Measurements from ENCODE around the gene FOXK2.

The FOXK2 gene

DNA sequence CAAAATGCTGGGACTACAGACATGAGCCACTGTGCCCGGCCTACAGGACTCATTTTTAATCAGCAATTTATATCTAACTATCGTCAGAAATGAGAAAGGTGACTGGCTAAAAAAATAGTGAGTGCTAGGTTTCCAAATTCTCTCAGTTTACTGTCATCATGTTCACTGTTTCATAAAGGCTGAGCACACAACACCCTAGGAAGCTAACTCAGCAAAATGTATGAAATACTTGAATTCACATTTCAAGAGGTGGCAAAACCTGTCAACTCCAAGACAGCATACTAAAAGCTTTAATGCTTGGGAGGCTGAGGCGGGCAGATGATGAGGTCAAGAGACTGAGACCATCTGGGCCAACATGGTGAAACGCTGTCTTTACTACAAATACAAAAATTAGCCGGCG is 112.0 kb downstream of the FOXK2 start:
- in situ Hi-C loops (cut with MboI; ENCODE audit: low sequenced_read_pairs) = no loop called here

DNA sequence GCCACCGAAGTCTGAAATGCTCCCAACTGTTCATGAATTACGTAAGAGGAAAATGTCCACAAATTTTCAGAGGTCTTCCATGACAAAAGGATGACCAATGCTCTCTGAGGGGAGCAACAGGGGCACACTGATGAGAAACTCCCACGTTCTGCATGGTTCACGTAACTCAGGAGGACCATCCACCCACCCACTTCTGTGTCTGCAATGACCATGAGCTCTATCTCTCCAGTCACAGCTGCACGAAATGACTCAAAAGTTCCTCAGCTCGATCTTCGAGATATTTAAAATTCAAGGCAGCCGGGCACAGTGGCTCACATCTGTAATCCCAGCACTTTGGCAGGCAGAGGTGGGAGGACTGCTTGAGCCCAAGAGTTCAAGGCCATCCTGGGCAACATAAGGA is 112.9 kb downstream of the FOXK2 start:
- in situ Hi-C loops (cut with MboI; ENCODE audit: low sequenced_read_pairs) = no loop called here

DNA sequence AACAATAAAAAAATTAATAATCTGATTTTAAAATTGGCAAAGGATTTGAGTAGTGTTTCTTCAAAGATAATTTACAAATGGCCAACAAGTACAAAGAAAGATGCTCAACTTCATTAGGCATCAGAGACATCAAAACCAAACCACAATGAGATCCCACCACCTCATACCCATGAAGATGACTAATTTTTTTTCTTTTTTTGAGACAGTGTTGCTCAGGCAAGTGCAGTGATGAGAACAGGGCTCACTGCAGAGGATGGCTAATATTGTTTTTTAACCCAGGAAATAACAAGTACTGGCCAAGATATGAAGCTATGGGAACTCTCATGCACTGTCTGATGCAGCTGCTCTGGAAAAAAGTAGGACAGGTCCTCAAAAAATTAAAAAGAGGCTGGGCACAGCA is 113.8 kb downstream of the FOXK2 start:
- in situ Hi-C loops (cut with MboI; ENCODE audit: low sequenced_read_pairs) = no loop called here

DNA sequence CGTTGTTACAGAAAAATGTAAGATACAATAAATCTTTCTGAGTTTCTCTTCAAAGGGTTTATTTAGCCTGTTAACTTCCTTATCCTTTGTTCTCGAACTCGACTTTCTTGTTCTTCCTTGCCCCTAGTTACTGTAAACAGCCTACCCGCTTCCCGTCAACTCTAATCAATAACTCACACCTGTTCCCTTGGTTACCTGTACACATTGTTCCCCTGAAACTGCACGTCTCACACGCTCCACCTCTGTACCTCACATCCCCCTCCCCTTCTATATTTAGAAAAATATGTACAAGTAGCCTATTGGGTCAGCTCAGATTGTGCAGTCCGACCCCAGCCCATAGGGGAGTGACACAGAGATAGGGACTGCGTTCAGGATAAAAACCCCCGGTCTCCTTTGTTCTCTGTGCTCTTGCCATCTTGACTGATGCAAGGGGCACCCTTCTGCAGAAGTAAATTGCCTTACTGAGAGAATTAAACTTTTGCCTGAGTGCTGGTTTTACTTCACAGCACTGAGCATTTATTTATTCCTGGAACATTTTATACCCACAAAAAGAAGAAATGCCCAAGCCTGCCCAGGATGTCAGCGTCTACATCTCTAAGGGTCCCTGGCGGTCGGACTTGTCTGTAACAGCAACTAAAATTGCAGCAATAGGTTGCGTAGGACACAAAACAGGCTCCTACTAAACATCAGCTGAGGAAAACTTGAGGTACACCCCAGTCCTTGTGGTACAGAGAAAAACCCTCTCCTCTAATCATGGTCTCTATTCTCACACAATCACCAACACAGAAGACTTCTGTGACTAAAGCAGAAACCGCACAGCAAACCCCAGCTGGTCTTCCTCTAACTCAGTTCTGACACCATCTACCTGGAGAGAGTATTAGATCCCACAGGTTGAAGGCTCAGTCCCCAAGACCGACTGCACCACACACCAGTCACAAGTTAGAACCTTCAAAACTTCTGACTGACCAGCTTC is 117.4 kb downstream of the FOXK2 start:
- in situ Hi-C loops (cut with MboI; ENCODE audit: low sequenced_read_pairs) = no loop called here

DNA sequence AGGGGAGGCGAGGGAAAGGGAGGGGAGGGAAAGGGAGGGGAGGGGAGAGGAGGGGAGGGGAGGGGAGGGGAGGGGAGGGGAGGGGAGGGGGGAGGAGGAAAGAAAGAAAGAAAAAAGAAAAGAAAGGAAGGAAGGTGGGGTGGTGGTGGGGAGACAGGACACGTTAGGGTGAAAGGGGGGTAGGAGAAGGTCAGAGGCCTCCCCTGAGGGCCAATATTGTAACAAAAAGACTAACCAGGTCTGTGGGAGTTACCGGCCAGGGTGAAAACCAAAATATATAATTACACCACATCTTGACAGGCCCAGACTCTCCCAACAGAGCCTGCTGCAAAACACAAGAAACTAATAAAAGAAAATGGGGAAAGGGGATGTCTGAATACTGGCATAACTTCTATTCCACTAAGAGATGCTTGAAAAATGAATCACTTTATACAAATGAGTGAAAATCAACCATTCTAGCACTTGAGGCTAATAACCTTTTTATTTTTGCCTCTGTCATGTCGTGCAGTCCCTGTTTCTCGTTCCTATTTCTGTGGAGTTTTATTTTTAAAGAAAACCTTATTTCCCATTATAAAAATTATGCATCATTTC is 118.7 kb downstream of the FOXK2 start:
- in situ Hi-C loops (cut with MboI; ENCODE audit: low sequenced_read_pairs) = no loop called here

DNA sequence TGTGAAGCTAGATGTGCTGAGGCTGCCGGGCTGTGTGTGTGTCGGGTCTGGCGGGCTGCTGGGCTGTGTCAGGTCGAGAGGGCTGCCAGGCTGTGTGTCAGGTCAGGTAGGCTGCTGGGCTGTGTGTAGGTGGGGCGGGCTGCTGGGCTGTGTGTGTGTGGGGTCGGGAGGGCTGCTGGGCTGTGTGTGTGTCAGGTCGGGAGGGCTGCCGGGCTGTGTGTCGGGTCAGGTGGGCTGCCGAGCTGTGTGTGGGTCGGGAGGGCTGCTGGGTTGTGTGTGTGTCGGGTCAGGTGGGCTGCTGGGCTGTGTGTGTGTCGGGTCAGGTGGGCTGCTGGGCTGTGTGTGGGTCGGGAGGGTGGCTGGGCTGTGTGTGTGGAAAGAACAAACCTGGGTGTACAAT is 120.1 kb downstream of the FOXK2 start:
- in situ Hi-C loops (cut with MboI; ENCODE audit: low sequenced_read_pairs) = no loop called here

DNA sequence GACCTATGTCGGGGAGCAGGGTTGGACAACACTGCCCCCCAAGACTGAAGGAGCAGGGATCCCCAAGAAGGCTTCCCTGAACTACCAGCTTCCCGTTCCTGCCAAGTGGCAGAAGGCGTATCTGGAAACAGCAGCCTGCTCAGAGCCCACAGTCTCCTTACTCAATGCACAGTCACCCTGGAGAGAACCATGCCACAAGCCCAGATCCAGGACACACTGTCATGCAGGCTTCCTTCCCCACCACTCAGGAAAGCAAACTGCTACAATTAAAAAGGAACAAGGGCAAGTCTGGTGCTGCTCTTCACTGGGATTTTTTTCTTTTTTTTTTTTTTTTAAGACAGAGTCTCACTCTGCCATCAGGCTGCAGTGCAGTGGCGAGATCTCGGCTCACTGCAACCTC is 120.5 kb downstream of the FOXK2 start:
- in situ Hi-C loops (cut with MboI; ENCODE audit: low sequenced_read_pairs) = no loop called here

DNA sequence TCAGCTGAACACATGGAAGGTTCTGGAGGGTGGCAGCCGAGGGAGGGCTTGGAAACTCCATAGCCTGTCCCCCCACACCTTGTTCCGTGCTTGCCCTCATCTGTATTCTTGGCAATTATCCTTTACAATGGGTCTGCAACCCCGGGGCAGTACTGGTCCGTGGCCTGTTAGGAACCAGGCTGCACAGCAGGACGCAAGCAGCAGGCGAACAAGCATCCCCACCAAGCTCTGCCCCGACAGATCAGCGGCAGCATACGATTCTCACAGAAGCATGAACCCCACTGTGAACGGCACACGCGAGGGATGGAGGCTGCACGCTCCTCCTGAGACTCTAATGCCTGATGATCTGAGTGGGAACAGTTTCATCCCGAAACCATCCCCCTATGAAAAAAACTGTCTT is 122.5 kb downstream of the FOXK2 start:
- in situ Hi-C loops (cut with MboI; ENCODE audit: low sequenced_read_pairs) = no loop called here

DNA sequence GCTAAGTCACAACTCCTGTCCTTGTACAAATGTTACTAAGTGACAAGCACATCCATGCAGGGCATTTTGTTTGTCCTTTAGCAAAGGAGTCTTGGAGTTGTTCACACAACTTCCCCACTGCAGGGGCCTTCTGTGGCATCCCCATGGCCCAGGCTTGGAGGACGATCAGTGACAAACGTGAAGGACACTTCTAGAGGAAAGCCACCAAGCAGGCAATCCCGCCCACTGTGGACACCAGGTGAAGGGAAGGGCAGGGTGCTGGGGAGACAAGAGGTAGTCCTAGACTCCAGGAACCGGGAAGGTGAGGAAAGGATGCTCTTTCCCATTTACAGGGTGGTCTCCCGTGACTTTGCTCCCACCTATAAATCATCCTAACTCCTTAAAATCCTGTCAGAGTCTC is 124.6 kb downstream of the FOXK2 start:
- in situ Hi-C loops (cut with MboI; ENCODE audit: low sequenced_read_pairs) = no loop called here

DNA sequence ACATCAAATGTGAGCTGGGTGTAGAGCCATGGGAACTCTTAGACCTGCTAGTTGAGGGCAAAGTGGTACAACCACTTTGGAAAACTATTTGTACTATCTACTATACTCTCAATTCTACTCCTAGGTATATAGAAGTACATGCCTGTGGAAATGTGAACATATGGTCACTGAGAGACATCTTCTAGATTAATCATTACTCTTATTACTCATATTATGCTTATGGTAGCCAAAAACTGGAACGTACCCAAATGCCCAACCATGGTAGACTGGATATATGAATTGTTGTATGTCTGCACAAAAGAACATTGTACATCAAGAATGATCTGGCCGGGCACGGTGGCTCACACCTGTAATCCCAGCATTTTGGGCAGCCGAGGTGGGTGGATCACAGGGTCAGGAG is 126.0 kb downstream of the FOXK2 start:
- in situ Hi-C loops (cut with MboI; ENCODE audit: low sequenced_read_pairs) = no loop called here

DNA sequence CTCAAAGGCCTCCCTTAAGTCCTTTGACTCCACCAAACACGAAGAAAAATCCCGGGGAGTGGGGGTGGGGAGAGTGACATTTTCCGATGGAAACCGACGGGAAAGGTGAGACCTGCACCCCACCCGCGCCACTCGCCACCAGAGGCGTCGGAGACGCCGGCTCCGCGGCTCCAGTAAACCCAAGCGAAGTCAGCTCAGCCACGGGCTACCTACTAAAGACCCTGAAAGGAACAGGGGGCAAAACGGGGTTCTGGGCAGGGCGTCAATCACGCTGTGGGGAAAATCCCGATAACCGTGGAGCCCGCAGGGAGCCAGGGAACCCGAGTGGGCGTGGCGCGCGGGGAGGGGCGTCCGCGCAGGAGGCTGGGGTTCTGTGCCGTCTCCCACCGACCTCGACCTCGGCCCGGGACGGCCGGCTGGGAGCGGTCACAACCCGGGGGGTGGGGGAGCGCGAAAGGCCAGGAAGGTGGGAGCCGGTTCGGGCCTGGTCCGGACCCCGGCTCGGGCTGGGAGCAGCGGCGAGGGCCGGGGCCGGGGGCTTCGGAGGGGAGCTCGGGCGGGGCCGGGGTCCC is 128.1 kb downstream of the FOXK2 start:
- in situ Hi-C loops (cut with MboI; ENCODE audit: low sequenced_read_pairs) = no loop called here

DNA sequence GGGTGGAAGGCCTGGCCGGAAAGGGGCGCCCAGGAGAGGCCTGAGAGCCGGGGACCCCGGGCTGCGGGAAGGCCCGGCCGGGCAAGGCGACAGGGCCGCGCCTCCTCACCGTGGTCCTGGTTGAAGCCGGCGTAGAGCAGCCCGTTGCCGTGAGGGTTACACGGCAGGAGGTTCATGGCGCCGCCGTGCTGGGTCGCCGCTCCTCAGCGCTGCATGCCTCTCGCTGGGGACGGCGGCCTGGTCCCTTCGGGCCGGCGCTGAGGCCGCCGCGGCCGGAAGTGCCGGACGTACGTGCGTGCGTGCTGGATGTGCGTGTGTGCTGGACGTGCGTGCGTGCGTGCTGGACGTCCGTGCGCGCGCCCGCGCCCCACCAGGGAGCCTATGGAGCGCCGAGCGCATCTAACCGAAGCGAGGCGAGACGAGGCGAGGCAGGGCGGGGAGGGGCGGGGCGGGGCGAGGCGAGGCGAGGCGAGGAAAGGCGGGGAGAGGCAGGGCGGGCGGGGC is 128.7 kb downstream of the FOXK2 start, which contains the start of gene WDR45B:
Gene WDR45B, minus strand, starts transcription at position 280 of the 504 bp plus-strand sequence. Its CDS starts 104 bp downstream, at position 176.
- in situ Hi-C loops (cut with MboI; ENCODE audit: low sequenced_read_pairs) = no loop called here

DNA sequence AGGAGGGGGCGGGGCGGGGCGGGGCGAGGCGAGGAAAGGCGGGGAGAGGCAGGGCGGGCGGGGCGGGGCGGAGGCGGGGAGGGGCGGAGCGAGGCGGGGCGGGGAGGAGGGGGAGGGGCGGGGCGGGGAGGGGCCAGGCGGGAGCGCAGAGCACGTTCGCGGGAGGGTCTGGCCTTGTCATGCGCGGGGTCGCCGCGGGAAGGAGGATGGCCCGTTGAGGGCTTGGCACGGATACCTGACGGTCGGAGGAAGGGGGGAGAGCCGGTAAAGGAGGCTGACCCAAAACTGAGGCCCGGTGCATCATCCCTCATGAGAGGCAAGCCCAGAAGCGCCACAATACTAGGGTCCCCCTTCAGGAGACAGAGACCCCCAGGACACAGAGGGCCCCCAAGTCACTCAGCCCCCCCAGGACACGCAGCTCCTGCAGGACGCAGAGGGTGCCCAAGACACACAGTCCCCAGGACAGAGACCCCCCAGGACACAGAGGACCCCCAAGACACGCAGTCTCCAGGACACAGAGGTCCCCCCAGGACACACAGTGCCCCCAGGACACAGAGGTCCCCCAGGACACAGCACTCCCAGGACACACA is 129.3 kb downstream of the FOXK2 start:
- in situ Hi-C loops (cut with MboI; ENCODE audit: low sequenced_read_pairs) = no loop called here

DNA sequence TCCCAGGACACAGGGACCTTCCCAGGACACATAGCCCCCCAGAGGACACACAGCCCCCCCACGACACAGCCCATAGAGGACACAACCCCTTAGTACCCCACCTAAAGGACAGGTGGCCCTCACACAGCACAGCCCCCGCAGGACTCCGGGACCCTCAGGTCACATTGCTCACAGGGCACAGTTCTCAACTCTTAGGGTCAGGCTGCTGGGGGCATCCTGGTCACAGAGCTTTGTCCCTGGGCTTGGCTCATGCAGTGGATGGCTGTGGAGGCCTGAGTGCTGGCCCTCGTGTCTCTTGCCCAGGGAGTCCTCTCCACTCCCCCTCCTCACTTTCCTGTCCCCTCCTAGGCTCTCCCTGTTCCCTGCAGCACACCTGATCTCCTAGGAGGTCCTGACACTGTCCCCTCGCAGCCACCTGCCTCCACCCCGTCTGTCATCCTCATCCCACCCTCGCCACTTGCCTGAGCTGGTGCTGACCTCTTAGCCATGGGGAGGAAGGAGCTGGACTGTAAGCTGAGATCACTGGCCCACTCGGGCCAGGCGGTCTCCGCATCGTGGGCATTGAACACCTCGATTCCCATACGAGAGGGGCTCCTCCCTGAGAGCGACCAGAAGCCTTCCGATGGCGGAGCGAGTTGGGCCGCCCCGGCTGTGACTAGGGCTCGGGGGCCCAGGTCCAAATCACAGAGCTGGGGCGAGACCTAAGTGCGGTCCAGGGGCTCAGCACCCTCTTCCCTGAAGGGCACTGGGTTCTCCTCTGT is 130.1 kb downstream of the FOXK2 start:
- in situ Hi-C loops (cut with MboI; ENCODE audit: low sequenced_read_pairs) = no loop called here

DNA sequence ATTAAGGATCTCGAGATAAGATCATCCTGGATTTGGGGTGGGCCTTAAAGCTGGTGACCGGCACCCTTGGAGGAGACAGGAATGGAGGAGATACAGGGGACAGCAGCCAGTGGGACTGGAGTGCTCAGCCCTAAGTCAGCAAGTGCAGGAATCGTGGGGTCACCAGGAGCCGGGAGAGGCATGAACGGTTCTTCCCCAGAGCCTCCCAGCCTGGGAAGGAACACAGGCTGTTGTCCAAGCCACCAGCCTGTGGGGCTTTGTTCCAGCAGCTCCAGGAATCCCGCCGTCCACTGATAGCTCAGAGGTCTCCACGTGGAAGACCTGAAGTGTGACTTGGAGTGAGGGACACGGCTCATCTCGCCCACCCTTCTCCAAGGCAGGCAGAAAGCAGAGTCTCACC is 131.2 kb downstream of the FOXK2 start:
- in situ Hi-C loops (cut with MboI; ENCODE audit: low sequenced_read_pairs) = no loop called here

DNA sequence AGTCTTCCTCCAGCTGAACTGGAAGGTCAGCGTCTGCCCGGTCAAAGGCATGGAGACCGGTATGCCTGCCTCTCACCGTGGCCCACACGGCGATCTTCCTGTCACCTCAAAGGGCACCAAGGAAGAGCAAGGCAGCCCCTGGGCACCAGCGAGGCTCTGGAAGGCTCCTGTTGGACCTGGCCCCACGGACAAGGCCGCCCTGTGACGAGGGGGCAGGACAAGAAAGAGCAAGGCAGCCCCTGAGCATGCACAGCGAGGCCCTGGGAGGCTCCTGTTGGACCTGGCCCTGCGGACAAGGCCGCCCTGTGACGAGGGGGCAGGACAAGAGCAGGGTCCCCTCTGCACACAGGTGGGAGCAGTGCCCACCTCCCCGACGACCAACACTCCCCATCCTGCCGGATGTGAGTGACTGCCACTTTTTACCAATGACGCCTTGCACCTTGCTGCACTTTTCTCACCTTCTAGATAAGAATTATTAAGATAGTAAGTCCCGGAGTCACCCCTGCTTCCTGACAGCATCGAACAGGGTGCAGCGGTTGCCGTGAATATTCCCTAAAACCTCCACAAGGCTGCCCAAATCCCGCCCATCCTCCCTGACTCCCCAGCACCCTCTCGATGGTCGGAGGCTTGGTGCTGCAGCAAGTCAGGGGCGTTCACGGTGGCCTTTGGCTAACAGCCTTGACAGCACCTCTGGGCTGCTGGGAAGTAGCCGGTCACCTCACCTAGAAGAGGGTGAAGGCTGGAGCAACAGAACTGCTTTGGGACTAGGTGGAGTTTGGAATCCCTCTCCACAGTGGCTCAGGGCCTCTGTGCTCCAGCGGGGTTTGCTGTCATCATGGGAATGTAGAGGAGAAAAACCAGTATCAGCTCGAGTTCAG is 134.4 kb downstream of the FOXK2 start:
- in situ Hi-C loops (cut with MboI; ENCODE audit: low sequenced_read_pairs) = no loop called here
